ENCODE results near the gene TEDC2.
A peak's percentile ranks its signal among the peaks of the same experiment; 100 is the strongest.

- no peak for TF ChIP-seq POLR2A (IDR thresholded peaks at IDR 0.05; ENCODE audit: low read depth, low read length)
- TF ChIP-seq POLR2AphosphoS5 (IDR thresholded peaks at IDR 0.05; ENCODE audit: low read length): no peak
- no peak for TF ChIP-seq NBN (IDR thresholded peaks at IDR 0.05)
- TF ChIP-seq EP300 (IDR thresholded peaks at IDR 0.05; ENCODE audit: borderline replicate concordance in 1 of 2, control insufficient read depth in 1 of 2, low read depth in 2 of 2, low read length in 2 of 2): no peak
- TF ChIP-seq SIN3A (IDR thresholded peaks at IDR 0.05; ENCODE audit: low read depth, low read length): no peak
- no peak for TF ChIP-seq SUZ12 (IDR thresholded peaks at IDR 0.05; ENCODE audit: unreplicated experiment)
- peak; percentile 41 to 71 (median 44); a peak in 5 of 6 replicates for TF ChIP-seq CTCF (IDR thresholded peaks at IDR 0.05 in 2 of 3, conservative IDR thresholded peaks at IDR 0.05 in 1 of 3; ENCODE audit: control insufficient read depth in 2 of 3, extremely low read depth in 1 of 3, insufficient read depth in 1 of 3, low read depth in 3 of 3, low read length in 3 of 3)
- no peak for TF ChIP-seq SMAD1 (IDR thresholded peaks at IDR 0.05; ENCODE audit: low read depth, partially characterized antibody)
Observed at GRCh38 chr16:2429771-2430663, 29.9 kb upstream of the TEDC2 start.

All from GM12878 (cell line).